Testis (tissue), 2 donors: ENCODE results near the gene TNRC6C.

ENCODE experiments used
- POLR2A ChIP-seq: fragments of 450-650 bp; IDR thresholded peaks from one replicate; pipeline ENCODE4 v1.6.1; 2017; ENCODE audit warnings: antibody characterized with exemption, mild to moderate bottlenecking, moderate library complexity
- TF ChIP-seq, protein P1 (sequence below), 3 experiments: fragments of 450-650 bp in 2 of 3; fragments of 200-600 bp in 1 of 3; sonication (generic) in 1 of 3; IDR thresholded peaks; one replicate each; pipeline ENCODE4 v1.5.1; 2016 to 2019; ENCODE audit warnings: antibody characterized with exemption in 3 of 3, mild to moderate bottlenecking in 2 of 3, moderate library complexity in 1 of 3

DNA sequence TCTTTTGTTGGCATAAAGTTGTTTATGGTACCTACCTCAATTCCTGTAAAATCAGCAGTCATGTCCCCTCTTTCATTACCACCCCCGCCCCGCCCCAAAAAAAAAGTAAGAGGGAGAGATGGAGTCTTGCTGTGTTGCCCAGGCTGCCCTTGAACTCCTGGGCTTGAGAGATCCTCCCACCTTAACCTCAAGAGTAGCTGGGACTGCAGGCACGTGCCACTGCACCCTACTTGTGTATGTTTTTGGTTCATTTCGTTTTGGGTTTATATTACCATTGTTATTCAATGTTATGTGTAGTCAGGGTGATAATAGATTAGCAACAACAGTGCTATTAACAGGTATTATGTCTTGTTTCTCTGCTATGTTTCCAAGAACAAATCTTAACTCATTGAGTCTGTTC is 15.9 kb downstream of the TNRC6C start:
- TF ChIP-seq, protein P1, sequence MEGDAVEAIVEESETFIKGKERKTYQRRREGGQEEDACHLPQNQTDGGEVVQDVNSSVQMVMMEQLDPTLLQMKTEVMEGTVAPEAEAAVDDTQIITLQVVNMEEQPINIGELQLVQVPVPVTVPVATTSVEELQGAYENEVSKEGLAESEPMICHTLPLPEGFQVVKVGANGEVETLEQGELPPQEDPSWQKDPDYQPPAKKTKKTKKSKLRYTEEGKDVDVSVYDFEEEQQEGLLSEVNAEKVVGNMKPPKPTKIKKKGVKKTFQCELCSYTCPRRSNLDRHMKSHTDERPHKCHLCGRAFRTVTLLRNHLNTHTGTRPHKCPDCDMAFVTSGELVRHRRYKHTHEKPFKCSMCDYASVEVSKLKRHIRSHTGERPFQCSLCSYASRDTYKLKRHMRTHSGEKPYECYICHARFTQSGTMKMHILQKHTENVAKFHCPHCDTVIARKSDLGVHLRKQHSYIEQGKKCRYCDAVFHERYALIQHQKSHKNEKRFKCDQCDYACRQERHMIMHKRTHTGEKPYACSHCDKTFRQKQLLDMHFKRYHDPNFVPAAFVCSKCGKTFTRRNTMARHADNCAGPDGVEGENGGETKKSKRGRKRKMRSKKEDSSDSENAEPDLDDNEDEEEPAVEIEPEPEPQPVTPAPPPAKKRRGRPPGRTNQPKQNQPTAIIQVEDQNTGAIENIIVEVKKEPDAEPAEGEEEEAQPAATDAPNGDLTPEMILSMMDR (IDR thresholded peaks at IDR 0.05) = no peak
- no peak for TF ChIP-seq POLR2A
